Suprapubic skin (tissue), 3 donors: ENCODE results near the gene TSC22D4.

Source experiments
- CTCF ChIP-seq, 2 donors: fragments of 200-600 bp in 1 of 2; fragments of 450-650 bp in 1 of 2; sonication (generic) in 1 of 2; IDR thresholded peaks; one replicate each; pipeline ENCODE4 v1.5.1; 2016 to 2019; ENCODE audit warnings: antibody characterized with exemption in 2 of 2, mild to moderate bottlenecking in 1 of 2, moderate library complexity in 1 of 2
- EP300 ChIP-seq: sonication (generic); formaldehyde crosslinking; IDR thresholded peaks from one replicate; pipeline ENCODE4 v1.6.1; 2017; ENCODE audit warnings: antibody characterized with exemption

GRCh38 chr7:100486111-100486636 is 7.2 kb upstream of the TSC22D4 start:
- TF ChIP-seq CTCF (IDR thresholded peaks at IDR 0.05), result no peak
- TF ChIP-seq EP300, result no peak
